ENCODE measurements around the gene CNOT6L.
A peak's percentile ranks its signal among the peaks of the same experiment; 100 is the strongest.

The CNOT6L gene

DNA sequence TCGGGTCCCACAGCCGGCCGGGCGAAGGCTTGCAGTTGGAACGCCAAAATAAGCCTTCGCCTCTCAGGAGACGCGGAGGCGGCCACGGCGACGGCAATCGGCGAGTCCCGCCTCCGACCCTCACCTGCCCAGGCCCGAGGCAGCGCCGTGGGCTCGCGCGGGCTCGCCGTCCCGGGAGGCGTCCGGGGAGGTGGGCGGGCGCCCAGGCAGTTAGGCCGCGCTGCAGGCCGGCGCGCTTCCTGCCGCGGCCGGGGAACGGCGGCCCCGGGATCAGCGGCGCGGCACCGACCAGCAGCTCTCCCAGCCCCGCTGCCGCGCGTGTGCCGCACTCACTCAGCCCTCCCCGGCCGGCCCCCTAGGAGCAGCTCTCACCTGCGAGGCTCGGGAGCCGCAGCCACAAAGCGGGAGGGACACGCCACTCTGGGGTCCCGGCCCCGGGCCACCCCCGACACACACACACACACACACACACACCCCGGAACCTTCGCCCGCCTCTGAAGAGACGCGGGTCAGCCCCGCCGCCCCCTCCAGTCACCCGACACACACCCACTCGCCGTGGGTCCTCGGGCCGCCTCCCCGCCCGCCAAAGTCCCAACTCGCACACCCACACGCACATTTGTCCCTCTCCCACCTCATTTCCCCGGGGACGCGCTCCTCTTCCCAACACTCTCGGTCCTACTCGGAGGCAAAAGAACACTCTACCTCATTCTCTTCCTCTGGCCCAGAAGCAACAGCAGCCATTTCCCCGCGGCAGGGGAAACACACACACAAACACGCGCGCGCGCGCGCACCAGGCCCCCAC is at the start of gene CNOT6L:
Gene CNOT6L (minus strand): TSS at position 767 of the 802 bp plus-strand sequence. CDS start 60 bp downstream, at position 707.
- no peak for TF ChIP-seq CTCF (conservative IDR thresholded peaks at IDR 0.05)

DNA sequence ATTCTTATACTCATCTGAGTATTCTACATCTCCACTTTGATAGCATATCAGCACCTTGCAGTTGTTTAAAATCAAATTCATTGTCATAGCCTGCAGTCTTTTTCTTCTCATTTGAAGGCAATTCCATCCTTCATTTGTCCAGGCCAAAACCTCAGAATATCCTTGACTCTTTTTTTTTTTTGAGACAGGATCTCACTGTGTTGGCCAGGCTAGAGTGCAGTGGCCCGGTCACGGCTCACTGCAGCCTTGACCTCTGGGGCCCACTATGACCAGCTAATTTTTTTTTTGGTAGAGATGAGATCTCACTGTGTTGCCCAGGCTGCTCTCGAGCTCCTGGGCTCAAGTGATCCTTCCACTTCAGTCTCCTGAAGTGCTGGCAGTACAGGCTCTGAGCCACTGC is 46.1 kb upstream of the CNOT6L start:
- no peak for TF ChIP-seq CTCF (conservative IDR thresholded peaks at IDR 0.05)
- no peak overlapping the region for H3K27ac ChIP-seq

More for the DNA sequence above, at the start of gene CNOT6L:
- H3K27ac ChIP-seq, result peak within 1 kb of the TSS; percentile 96

- peak overlapping the region; percentile 96 for H3K27ac ChIP-seq
These were observed 44.2 kb upstream of the CNOT6L start for GRCh38 chr4:77863341-77863740.

GRCh38 chr4:77862478-77863216 is 43.5 kb upstream of the CNOT6L start, which contains the start of gene MRPL1:
Gene MRPL1, plus strand, starts transcription at chr4:77862830. Its CDS starts 19 bp downstream, at chr4:77862849.
- H3K27ac ChIP-seq, result peak within 1 kb of the TSS; percentile 96
- peak; percentile 34; the same call in 1 of the 2 replicates for TF ChIP-seq CTCF (conservative IDR thresholded peaks at IDR 0.05)

GRCh38 chr4:77861495-77861894 is 42.3 kb upstream of the CNOT6L start:
- H3K27ac ChIP-seq, result peak overlapping the region; percentile 96
- TF ChIP-seq CTCF (conservative IDR thresholded peaks at IDR 0.05), result no peak

GRCh38 chr4:77859256-77859655 is 40.1 kb upstream of the CNOT6L start:
- TF ChIP-seq CTCF (conservative IDR thresholded peaks at IDR 0.05), result no peak
- no peak overlapping the region for H3K27ac ChIP-seq

GRCh38 chr4:77856152-77856551 is 37.0 kb upstream of the CNOT6L start:
- no peak for TF ChIP-seq CTCF (conservative IDR thresholded peaks at IDR 0.05)
- H3K27ac ChIP-seq, result no peak overlapping the region
